Bronchial epithelial cell (primary cell): ENCODE measurements around the gene FLRT2. TPM values are rescaled to one million over a fixed set of nuclear protein-coding genes. Genes with fewer than 3 reads are reported as not detected.
A peak's percentile ranks its signal among the peaks of the same experiment; 100 is the strongest.

Source experiments
- DNase-seq: peaks from one replicate; pipeline ENCODE4 v3.0.0-alpha.2; 2010; ENCODE audit warnings: low read depth
- FAIRE-seq: peaks from 2 replicates; lab custom pipeline; 2011; peaks lifted over from hg19 to GRCh38; lab: Jason Lieb, UNC
- H3K27me3 ChIP-seq: 2 replicates; pipeline ENCODE4 v1.5.1; 2011; ENCODE audit warnings: low read length; ENCODE audit not compliant: control insufficient read depth, insufficient read depth
- H3K36me3 ChIP-seq: 2 replicates; pipeline ENCODE4 v1.5.1; 2011; ENCODE audit warnings: low read length; ENCODE audit not compliant: control insufficient read depth, insufficient read depth
- H3K4me3 ChIP-seq: 2 replicates; pipeline ENCODE4 v1.5.1; 2011; ENCODE audit warnings: mild to moderate bottlenecking, low read depth, low read length, control low read depth
- CTCF ChIP-seq: IDR thresholded peaks from 2 replicates; pipeline ENCODE4 v1.5.1; 2011; ENCODE audit warnings: mild to moderate bottlenecking, moderate library complexity, low read length, control low read depth, inconsistent platforms; ENCODE audit not compliant: insufficient read depth, severe bottlenecking
- total RNA-seq: library from RNA; depleted of rRNA; stranded (reverse); fragments of >200 nt; gene quantifications from 2 replicates; pipeline ENCODE4 v1.2.1, GENCODE V29; 2014

FLRT2 gene
- total RNA-seq, 1 donor from 2014 or later, result 7.1 TPM

- DNase-seq (no peak), FAIRE-seq (no peak)
- Histone ChIP-seq H3K4me3 (no peak overlapping the region), H3K36me3 (no peaks in the 10 kb centered on the region), H3K27me3 (no peaks in the 10 kb centered on the region)
- TF ChIP-seq CTCF, result no peak
Observed at GRCh38 chr14:85675957-85676356, 146.0 kb downstream of the FLRT2 start.

- Histone ChIP-seq H3K4me3 (no peak overlapping the region), H3K36me3 (no peaks in the 10 kb centered on the region), H3K27me3 (no peaks in the 10 kb centered on the region)
- DNase-seq, result no peak
- no peak for TF ChIP-seq CTCF
- FAIRE-seq, result no peak
Observed at GRCh38 chr14:85686908-85687307, 157.0 kb downstream of the FLRT2 start.

DNA sequence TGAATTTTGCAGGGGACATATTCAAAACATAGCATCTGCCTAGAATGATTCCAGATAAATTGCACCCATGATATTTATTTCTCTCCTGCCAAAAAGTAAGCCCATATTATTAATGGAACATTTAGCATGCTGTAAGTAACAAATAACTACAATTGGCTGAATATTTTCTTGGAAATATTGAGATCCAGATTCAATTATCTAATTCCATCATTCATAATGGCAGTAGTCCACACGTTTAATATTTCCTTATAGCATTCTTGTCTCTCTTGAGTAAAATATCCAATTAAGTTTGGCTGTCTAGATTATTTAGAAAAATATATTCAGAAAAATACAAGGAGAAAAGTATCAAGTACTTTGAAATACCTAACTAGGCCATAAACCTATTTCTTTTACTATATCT is 157.5 kb downstream of the FLRT2 start:
- no peak overlapping the region for H3K4me3 ChIP-seq
- FAIRE-seq (no peak), DNase-seq (no peak)
- no peak for TF ChIP-seq CTCF
- no peaks in the 10 kb centered on the region for H3K36me3 ChIP-seq
- H3K27me3 ChIP-seq, result no peaks in the 10 kb centered on the region

DNA sequence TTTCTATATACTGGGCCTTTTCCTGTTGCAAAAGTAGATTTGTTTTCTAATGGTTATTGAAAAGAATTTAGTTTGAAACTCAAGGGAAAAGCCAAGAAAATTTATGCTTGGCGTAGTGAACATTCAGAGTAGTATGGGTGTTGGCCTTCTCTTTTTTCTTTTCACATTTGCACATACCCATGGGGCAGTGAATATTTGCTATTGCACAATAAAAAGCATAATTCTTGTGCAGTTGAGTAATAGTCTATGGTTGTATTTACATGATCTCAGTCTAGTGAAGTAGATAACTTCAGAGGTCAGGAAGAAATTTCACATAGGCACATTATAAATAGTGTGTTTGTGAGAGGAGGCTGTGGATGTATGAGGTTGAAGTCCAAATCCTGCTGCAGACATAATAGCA is 158.1 kb downstream of the FLRT2 start:
- no peak overlapping the region for H3K4me3 ChIP-seq
- TF ChIP-seq CTCF, result no peak
- no peaks in the 10 kb centered on the region for H3K36me3 ChIP-seq
- no peaks in the 10 kb centered on the region for H3K27me3 ChIP-seq
- FAIRE-seq (no peak), DNase-seq (peak; percentile 42)

GRCh38 chr14:85695300-85695699 is 165.4 kb downstream of the FLRT2 start:
- FAIRE-seq (no peak), DNase-seq (no peak)
- no peaks in the 10 kb centered on the region for H3K36me3 ChIP-seq
- H3K27me3 ChIP-seq, result no peaks in the 10 kb centered on the region
- no peak for TF ChIP-seq CTCF
- H3K4me3 ChIP-seq, result no peak overlapping the region

DNA sequence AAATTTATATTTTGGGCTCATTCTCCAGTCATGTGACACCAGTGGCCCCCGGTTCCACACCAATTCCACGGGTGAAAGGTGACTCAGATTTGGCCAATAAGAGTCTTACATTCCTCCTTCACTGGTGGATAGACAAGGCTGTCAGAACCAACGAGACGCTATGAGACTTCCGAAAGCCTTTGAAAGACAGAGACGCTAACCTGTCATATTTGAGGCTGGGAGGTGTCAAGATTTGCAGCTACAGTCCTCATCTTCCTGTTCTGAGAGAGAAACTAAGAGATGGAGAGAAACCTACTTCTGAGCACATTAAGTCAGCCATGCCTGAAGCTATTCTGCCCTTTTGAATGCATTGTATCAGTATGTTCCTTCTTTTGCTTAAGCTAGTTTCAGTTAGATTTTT is 171.2 kb downstream of the FLRT2 start:
- DNase-seq, result no peak
- H3K36me3 ChIP-seq, result no peaks in the 10 kb centered on the region
- no peak for FAIRE-seq
- no peak for TF ChIP-seq CTCF
- H3K4me3 ChIP-seq, result no peak overlapping the region
- no peaks in the 10 kb centered on the region for H3K27me3 ChIP-seq
